GM19240 (cell line): Measurements from ENCODE around the gene JUNB.

Experiments
- DNase-seq: peaks from one replicate; pipeline ENCODE4 v3.0.0; 2011; ENCODE audit warnings: low spot score; ENCODE audit not compliant: insufficient read length

JUNB gene

GRCh38 chr19:12842511-12842910 lies 51.2 kb downstream of the JUNB start:
- no peak for DNase-seq
